ENCODE results near the gene SNCAIP.

SNCAIP gene

GRCh38 chr5:122501089-122501435 is 189.0 kb downstream of the SNCAIP start:
- TF ChIP-seq ZNF8 (CRISPR knock-in tag; IDR thresholded peaks at IDR 0.05) (no peak), OSR1 (CRISPR knock-in tag; IDR thresholded peaks at IDR 0.05) (no peak), CSDC2 (CRISPR knock-in tag; IDR thresholded peaks at IDR 0.05) (no peak), ZC3H10 (CRISPR knock-in tag; IDR thresholded peaks at IDR 0.05) (no peak), GLIS3 (CRISPR knock-in tag; IDR thresholded peaks at IDR 0.05) (no peak), ZFP30 (CRISPR knock-in tag; IDR thresholded peaks at IDR 0.05) (no peak), ESRRG (CRISPR knock-in tag; IDR thresholded peaks at IDR 0.05) (no peak), ZNF70 (CRISPR knock-in tag; IDR thresholded peaks at IDR 0.05) (no peak), BACH2 (CRISPR knock-in tag; IDR thresholded peaks at IDR 0.05; ENCODE audit: borderline replicate concordance) (no peak), RARB (CRISPR knock-in tag; IDR thresholded peaks at IDR 0.05) (no peak), CREB5 (CRISPR knock-in tag; IDR thresholded peaks at IDR 0.05; ENCODE audit: low read depth) (no peak), POU6F1 (CRISPR knock-in tag; IDR thresholded peaks at IDR 0.05; ENCODE audit: borderline replicate concordance, low read depth) (no peak), ZNF565 (CRISPR knock-in tag; conservative IDR thresholded peaks at IDR 0.05; ENCODE audit: low read depth) (no peak), ISL1 (CRISPR knock-in tag; IDR thresholded peaks at IDR 0.05) (no peak), TCF4 (CRISPR knock-in tag; IDR thresholded peaks at IDR 0.05; ENCODE audit: borderline replicate concordance) (no peak), PPARA (CRISPR knock-in tag; IDR thresholded peaks at IDR 0.05; ENCODE audit: borderline replicate concordance) (no peak)
- TF ChIP-seq, protein P1, sequence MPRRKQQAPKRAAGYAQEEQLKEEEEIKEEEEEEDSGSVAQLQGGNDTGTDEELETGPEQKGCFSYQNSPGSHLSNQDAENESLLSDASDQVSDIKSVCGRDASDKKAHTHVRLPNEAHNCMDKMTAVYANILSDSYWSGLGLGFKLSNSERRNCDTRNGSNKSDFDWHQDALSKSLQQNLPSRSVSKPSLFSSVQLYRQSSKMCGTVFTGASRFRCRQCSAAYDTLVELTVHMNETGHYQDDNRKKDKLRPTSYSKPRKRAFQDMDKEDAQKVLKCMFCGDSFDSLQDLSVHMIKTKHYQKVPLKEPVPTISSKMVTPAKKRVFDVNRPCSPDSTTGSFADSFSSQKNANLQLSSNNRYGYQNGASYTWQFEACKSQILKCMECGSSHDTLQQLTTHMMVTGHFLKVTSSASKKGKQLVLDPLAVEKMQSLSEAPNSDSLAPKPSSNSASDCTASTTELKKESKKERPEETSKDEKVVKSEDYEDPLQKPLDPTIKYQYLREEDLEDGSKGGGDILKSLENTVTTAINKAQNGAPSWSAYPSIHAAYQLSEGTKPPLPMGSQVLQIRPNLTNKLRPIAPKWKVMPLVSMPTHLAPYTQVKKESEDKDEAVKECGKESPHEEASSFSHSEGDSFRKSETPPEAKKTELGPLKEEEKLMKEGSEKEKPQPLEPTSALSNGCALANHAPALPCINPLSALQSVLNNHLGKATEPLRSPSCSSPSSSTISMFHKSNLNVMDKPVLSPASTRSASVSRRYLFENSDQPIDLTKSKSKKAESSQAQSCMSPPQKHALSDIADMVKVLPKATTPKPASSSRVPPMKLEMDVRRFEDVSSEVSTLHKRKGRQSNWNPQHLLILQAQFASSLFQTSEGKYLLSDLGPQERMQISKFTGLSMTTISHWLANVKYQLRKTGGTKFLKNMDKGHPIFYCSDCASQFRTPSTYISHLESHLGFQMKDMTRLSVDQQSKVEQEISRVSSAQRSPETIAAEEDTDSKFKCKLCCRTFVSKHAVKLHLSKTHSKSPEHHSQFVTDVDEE (CRISPR knock-in tag; IDR thresholded peaks at IDR 0.05) = no peak
- TF ChIP-seq, protein P2, sequence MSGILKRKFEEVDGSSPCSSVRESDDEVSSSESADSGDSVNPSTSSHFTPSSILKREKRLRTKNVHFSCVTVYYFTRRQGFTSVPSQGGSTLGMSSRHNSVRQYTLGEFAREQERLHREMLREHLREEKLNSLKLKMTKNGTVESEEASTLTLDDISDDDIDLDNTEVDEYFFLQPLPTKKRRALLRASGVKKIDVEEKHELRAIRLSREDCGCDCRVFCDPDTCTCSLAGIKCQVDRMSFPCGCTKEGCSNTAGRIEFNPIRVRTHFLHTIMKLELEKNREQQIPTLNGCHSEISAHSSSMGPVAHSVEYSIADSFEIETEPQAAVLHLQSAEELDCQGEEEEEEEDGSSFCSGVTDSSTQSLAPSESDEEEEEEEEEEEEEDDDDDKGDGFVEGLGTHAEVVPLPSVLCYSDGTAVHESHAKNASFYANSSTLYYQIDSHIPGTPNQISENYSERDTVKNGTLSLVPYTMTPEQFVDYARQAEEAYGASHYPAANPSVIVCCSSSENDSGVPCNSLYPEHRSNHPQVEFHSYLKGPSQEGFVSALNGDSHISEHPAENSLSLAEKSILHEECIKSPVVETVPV (CRISPR knock-in tag; IDR thresholded peaks at IDR 0.05) = no peak

GRCh38 chr5:122507045-122507444 is 195.0 kb downstream of the SNCAIP start:
- no peak for TF ChIP-seq RARB (CRISPR knock-in tag; IDR thresholded peaks at IDR 0.05)
- TF ChIP-seq, protein P3, sequence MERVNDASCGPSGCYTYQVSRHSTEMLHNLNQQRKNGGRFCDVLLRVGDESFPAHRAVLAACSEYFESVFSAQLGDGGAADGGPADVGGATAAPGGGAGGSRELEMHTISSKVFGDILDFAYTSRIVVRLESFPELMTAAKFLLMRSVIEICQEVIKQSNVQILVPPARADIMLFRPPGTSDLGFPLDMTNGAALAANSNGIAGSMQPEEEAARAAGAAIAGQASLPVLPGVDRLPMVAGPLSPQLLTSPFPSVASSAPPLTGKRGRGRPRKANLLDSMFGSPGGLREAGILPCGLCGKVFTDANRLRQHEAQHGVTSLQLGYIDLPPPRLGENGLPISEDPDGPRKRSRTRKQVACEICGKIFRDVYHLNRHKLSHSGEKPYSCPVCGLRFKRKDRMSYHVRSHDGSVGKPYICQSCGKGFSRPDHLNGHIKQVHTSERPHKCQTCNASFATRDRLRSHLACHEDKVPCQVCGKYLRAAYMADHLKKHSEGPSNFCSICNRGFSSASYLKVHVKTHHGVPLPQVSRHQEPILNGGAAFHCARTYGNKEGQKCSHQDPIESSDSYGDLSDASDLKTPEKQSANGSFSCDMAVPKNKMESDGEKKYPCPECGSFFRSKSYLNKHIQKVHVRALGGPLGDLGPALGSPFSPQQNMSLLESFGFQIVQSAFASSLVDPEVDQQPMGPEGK (CRISPR knock-in tag; IDR thresholded peaks at IDR 0.05; ENCODE audit: borderline replicate concordance) = no peak
- no peak for TF ChIP-seq TCF4 (CRISPR knock-in tag; IDR thresholded peaks at IDR 0.05; ENCODE audit: borderline replicate concordance)
- TF ChIP-seq ZFP30 (CRISPR knock-in tag; IDR thresholded peaks at IDR 0.05) = no peak
- TF ChIP-seq PPARA (CRISPR knock-in tag; IDR thresholded peaks at IDR 0.05; ENCODE audit: borderline replicate concordance) = no peak
- no peak for TF ChIP-seq ESRRG (CRISPR knock-in tag; IDR thresholded peaks at IDR 0.05)
- TF ChIP-seq ZFP3 (CRISPR knock-in tag; IDR thresholded peaks at IDR 0.05) = no peak
- TF ChIP-seq ARNTL (CRISPR knock-in tag; IDR thresholded peaks at IDR 0.05; ENCODE audit: borderline replicate concordance, low read depth) = no peak
- TF ChIP-seq, protein P2 (CRISPR knock-in tag; IDR thresholded peaks at IDR 0.05) = no peak
- TF ChIP-seq SNAI2 (CRISPR knock-in tag; IDR thresholded peaks at IDR 0.05) = no peak
- TF ChIP-seq POU6F1 (CRISPR knock-in tag; IDR thresholded peaks at IDR 0.05; ENCODE audit: borderline replicate concordance, low read depth) = no peak
- no peak for TF ChIP-seq BACH2 (CRISPR knock-in tag; IDR thresholded peaks at IDR 0.05; ENCODE audit: borderline replicate concordance)
- TF ChIP-seq ZNF565 (CRISPR knock-in tag; conservative IDR thresholded peaks at IDR 0.05; ENCODE audit: low read depth) = no peak
- TF ChIP-seq OSR1 (CRISPR knock-in tag; IDR thresholded peaks at IDR 0.05) = no peak
- no peak for ATAC-seq

More at GRCh38 chr5:122501089-122501435, 189.0 kb downstream of the SNCAIP start:
- ATAC-seq = peak; percentile 55

Data from SK-N-SH treated with all-trans-retinoic acid at 6 μM for 48 hours (cell line).